WERI-Rb-1 (cell line): ENCODE results near the gene RACGAP1.

Experiments
- DNase-seq: peaks from one replicate; pipeline ENCODE4 v3.0.0-alpha.2; 2020
- H3K27ac ChIP-seq: fragments of 250-450 bp; sonication (Bioruptor Pico); 2 replicates; pipeline ENCODE4 v1.5.1; 2020; ENCODE audit warnings: mild to moderate bottlenecking, moderate library complexity
- H3K27me3 ChIP-seq: fragments of 250-450 bp; sonication (Bioruptor Pico); 2 replicates; pipeline ENCODE4 v1.5.1; 2021; ENCODE audit warnings: mild to moderate bottlenecking, low read depth, moderate library complexity; ENCODE audit not compliant: insufficient read depth, severe bottlenecking
- H3K36me3 ChIP-seq: fragments of 250-450 bp; sonication (Bioruptor Pico); 2 replicates; pipeline ENCODE4 v1.5.1; 2020; ENCODE audit warnings: mild to moderate bottlenecking, moderate library complexity
- H3K4me3 ChIP-seq: 2 replicates; pipeline ENCODE4 v1.5.1; 2011; ENCODE audit warnings: low read depth, mild to moderate bottlenecking, control low read depth, low read length
- H3K9me3 ChIP-seq: fragments of 250-450 bp; sonication (Bioruptor Pico); 2 replicates; pipeline ENCODE4 v1.5.1; 2021; ENCODE audit warnings: mild to moderate bottlenecking, moderate library complexity; ENCODE audit not compliant: severe bottlenecking
- CTCF ChIP-seq: IDR thresholded peaks from 2 replicates; pipeline ENCODE4 v1.5.1; 2011; ENCODE audit warnings: low read depth, mild to moderate bottlenecking, control low read depth, inconsistent platforms, low read length

Gene RACGAP1

GRCh38 chr12:49947593-49948226, 77.6 kb downstream of the RACGAP1 start:
- H3K4me3 ChIP-seq: no peak overlapping the region
- H3K27me3 ChIP-seq: no peaks in the 10 kb centered on the region
- H3K36me3 ChIP-seq: no peaks in the 10 kb centered on the region
- H3K9me3 ChIP-seq: no peaks in the 10 kb centered on the region
- DNase-seq: no peak
- TF ChIP-seq CTCF: no peak
- no peak overlapping the region for H3K27ac ChIP-seq

- no peaks in the 10 kb centered on the region for H3K9me3 ChIP-seq
- H3K27ac ChIP-seq: no peak overlapping the region
- no peak for DNase-seq
- no peak overlapping the region for H3K4me3 ChIP-seq
- TF ChIP-seq CTCF: no peak
- no peaks in the 10 kb centered on the region for H3K27me3 ChIP-seq
- no peaks in the 10 kb centered on the region for H3K36me3 ChIP-seq
These were observed 78.8 kb downstream of the RACGAP1 start for GRCh38 chr12:49946497-49946896.

GRCh38 chr12:49946086-49946485, 79.2 kb downstream of the RACGAP1 start:
- H3K27me3 ChIP-seq: no peaks in the 10 kb centered on the region
- no peaks in the 10 kb centered on the region for H3K9me3 ChIP-seq
- DNase-seq: no peak
- H3K4me3 ChIP-seq: no peak overlapping the region
- TF ChIP-seq CTCF: no peak
- no peaks in the 10 kb centered on the region for H3K36me3 ChIP-seq
- peak overlapping the region; percentile 45 for H3K27ac ChIP-seq

- Histone ChIP-seq H3K27ac (peak overlapping the region; percentile 48), H3K4me3 (peak overlapping the region; percentile 60), H3K9me3 (no peaks in the 10 kb centered on the region), H3K36me3 (no peaks in the 10 kb centered on the region), H3K27me3 (no peaks in the 10 kb centered on the region)
- TF ChIP-seq CTCF: peak; percentile 98
- peak; percentile 93 for DNase-seq
These were observed 79.8 kb downstream of the RACGAP1 start for GRCh38 chr12:49945394-49946080.

- no peak overlapping the region; the same call in 1 of the 2 replicates for H3K27ac ChIP-seq
- H3K9me3 ChIP-seq: no peaks in the 10 kb centered on the region
- no peak overlapping the region for H3K4me3 ChIP-seq
- no peaks in the 10 kb centered on the region for H3K27me3 ChIP-seq
- DNase-seq: no peak
- H3K36me3 ChIP-seq: no peaks in the 10 kb centered on the region
- TF ChIP-seq CTCF: no peak
These were observed 80.6 kb downstream of the RACGAP1 start for GRCh38 chr12:49944718-49945117.
